Left cardiac atrium (tissue), 4 donors: ENCODE measurements around the gene EI24. TPM values are rescaled to one million over a fixed set of nuclear protein-coding genes. Genes with fewer than 3 reads are reported as not detected.

ENCODE experiments used
- ATAC-seq, 2 donors: fragments of 200-7000 bp; cut with Tn5 transposase; one replicate each; pipeline ENCODE4 v1.9.1; 2020; ENCODE audit warnings: mild to moderate bottlenecking in 2 of 2, moderate library complexity in 2 of 2
- DNase-seq: peaks from one replicate; pipeline ENCODE4 v3.0.0-alpha.2; 2020
- intact Hi-C, 2 donors: fragments of 100-400 bp; cut with DNase I; formaldehyde crosslinking; loops; one replicate each; pipeline versions ENCODE4 v1.14.1 to v1.15.1; 2022 to 2023
- total RNA-seq, 2 donors: library from RNA; stranded (reverse); fragmentation: NEBNext Ultra II Directional; extraction: Animal tissue kit (Norgen Biotek cat#: 25700); gene quantifications; one replicate each; pipeline ENCODE4 v1.2.1, GENCODE V29; 2021
- donor health status: DM: no; HTN: yes; CAD: no.
- donor health status: DM: no; HTN: yes; CAD: no; lungs with severe emphysema.
- donor health status: DM: yes; HTN: yes; CAD: no.
- donor health status: Dilated cardiomyopathy.

Gene EI24
- total RNA-seq, 2 donors from 2014 or later: 63.7 to 73.2 TPM

DNA sequence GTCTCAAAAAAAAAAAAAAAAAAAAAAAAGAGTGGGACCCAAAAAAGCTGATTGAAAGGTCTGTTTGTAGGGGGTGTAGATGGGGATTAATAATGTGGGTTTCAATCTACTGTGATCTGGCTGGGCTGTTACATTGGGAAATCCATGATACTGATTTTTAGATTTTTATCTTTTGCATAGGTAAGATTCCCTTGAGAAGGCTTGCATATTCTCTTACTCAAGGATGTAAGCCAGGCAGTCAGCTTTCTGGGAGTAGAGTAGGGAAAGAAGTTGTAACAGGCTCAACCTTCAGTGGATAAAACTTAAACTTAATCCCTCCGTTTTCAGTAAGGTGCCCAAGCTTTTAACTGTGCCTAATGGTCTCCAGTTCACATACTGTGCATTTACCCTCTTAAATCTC lies 53.8 kb downstream of the EI24 start:
- intact Hi-C loops: loop anchor here in 1 of 2 donors (10.0 kb wide), 1 partner anchor 48 kb away; no protein-coding TSS in a partner anchor
- DNase-seq (no peak), ATAC-seq (no peak)

DNA sequence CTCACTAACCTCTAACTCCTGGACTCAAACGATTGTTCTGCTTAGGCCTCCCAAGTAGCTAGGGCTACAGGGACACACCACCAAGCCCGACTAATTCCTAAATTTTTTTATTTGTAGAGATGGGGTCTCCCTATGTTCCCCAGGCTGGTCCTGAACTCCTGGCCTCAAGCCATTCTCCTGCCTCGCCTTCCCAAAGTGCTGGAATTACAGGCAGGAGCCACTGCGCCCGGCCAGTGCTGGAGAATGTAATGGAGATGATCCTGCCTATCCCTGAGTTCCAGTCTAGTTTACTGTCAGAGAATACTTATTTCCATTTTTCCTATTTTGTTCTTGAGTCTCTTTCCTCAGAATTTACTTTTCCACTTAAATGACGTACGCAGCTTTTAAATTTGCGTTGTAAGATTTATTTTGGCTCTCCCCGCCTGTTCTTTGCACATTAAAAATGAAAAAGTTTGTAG lies 55.5 kb downstream of the EI24 start, which contains the start of gene CHEK1:
TSS of gene CHEK1 (plus strand) at position 408 of the 458 bp plus-strand sequence. CDS start 1,606 bp downstream, outside the sequence.
- DNase-seq: no peak
- intact Hi-C loops: loop anchor here (2.0 to 10.0 kb wide), 2 partner anchors 32 to 50 kb away; partner anchors contain the start of gene STT3A (in 1 of the 2)
- no peak for ATAC-seq

GRCh38 chr11:125625225-125625629 lies 56.0 kb downstream of the EI24 start:
- ATAC-seq (peak; percentile 51), DNase-seq (no peak)
- intact Hi-C loops: loop anchor here (2.0 to 10.0 kb wide), 2 partner anchors 32 to 50 kb away; partner anchors contain the start of gene STT3A (in 1 of the 2)

- intact Hi-C loops: loop anchor here (2.0 to 10.0 kb wide), 2 partner anchors 33 to 51 kb away; partner anchors contain the start of gene STT3A (in 1 of the 2)
- peak; percentile 89 for DNase-seq
- peak; percentile 95 to 97 for ATAC-seq
Observed at GRCh38 chr11:125625630-125626287, 56.5 kb downstream of the EI24 start.

DNA sequence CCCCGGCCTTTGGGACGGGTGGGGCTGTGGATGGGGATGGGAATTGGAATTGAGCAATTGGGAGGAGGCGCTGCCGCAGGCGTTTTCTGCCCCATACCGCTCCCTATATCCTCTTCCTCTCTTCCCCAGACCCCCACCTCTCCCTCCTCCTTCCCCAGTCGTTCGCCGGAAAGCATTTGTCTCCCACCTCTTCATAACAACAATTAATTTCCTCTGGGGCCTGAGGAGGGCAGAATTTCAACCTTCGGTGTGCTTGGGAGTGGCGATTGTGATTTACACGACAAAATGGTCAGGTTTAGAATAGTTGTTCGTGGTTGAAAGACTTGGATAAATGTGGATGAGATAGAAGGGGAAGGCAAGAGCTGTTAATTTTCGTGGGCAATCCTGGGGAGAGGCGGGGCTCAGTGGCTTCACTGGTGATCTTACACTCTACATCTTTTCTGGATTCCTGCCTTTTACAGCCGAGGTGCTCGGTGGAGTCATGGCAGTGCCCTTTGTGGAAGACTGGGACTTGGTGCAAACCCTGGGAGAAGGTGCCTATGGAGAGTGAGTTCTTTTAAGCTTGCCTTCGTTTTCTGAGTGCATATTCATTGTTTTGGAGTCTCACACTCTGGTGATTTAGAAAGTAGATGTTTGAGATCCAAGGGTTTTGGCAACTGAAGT lies 57.1 kb downstream of the EI24 start:
- intact Hi-C loops: loop anchor here in 1 of 2 donors (10.0 kb wide), 1 partner anchor 52 kb away; no protein-coding TSS in a partner anchor
- peak; percentile 2 to 35 for ATAC-seq
- no peak for DNase-seq

- intact Hi-C loops: loop anchor here in 1 of 2 donors (10.0 kb wide), 1 partner anchor 53 kb away; no protein-coding TSS in a partner anchor
- DNase-seq: no peak
- no peak for ATAC-seq
Observed at GRCh38 chr11:125627236-125627910, 58.1 kb downstream of the EI24 start.

Other genes starting within 250 kb of the EI24 start
- gene FEZ1, start 73.2 kb upstream of the EI24 start, total RNA-seq: 10 to 100 TPM; 59.0 to 62.2 TPM
- 10 to 100 TPM; 84.1 to 90.3 TPM for gene STT3A, start 23.4 kb downstream of the EI24 start, total RNA-seq
- gene CHEK1, start 55.7 kb downstream of the EI24 start, total RNA-seq: 1 to 10 TPM; 1.8 to 3.2 TPM
- gene ACRV1, start 111.4 kb downstream of the EI24 start, total RNA-seq: not detected
- gene PATE1, start 176.8 kb downstream of the EI24 start, total RNA-seq: not detected
- gene PATE2, start 209.4 kb downstream of the EI24 start, total RNA-seq: not detected
- not detected for gene PATE3, start 218.7 kb downstream of the EI24 start, total RNA-seq